Measurements from ENCODE around the gene DGCR2. TPM values are rescaled to one million over a fixed set of nuclear protein-coding genes. Genes with fewer than 3 reads are reported as not detected.

DGCR2 gene
- total and polyA plus RNA-seq, 10 of the 15 experiments (the other 5 are each of a cell fraction or from before 2014, with no cell fraction given), result 0.19 to 28.4 (median 16.0) TPM

DNA sequence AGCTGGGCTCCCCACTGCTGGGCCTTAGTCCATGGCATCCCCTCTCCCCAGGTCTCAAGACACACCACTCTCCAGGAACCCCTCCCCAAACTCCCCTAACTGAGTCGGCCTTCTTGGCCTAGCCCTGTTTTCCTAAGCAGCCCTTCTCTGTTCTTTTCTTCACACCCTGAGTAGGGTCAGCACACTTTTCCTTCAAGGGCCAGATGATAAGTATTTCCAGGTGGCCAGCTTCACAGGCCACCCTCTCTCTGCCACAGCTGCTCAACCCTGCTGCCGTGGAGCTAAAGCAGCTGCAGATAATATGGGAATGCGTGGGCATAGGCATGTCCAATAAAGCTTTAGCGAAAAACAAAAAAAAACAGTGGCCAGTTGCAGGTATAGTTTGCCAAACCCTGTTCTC is 24.1 kb downstream of the DGCR2 start (continued):
- TF ChIP-seq, protein P1, sequence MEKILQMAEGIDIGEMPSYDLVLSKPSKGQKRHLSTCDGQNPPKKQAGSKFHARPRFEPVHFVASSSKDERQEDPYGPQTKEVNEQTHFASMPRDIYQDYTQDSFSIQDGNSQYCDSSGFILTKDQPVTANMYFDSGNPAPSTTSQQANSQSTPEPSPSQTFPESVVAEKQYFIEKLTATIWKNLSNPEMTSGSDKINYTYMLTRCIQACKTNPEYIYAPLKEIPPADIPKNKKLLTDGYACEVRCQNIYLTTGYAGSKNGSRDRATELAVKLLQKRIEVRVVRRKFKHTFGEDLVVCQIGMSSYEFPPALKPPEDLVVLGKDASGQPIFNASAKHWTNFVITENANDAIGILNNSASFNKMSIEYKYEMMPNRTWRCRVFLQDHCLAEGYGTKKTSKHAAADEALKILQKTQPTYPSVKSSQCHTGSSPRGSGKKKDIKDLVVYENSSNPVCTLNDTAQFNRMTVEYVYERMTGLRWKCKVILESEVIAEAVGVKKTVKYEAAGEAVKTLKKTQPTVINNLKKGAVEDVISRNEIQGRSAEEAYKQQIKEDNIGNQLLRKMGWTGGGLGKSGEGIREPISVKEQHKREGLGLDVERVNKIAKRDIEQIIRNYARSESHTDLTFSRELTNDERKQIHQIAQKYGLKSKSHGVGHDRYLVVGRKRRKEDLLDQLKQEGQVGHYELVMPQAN (conservative IDR thresholded peaks at IDR 0.05), result no peak
- no peak for TF ChIP-seq MTA2 (IDR thresholded peaks at IDR 0.05; ENCODE audit: low read depth)
- no peak for TF ChIP-seq YBX1 (IDR thresholded peaks at IDR 0.05)
- no peak for TF ChIP-seq CBFB (IDR thresholded peaks at IDR 0.05; ENCODE audit: low read depth)
- TF ChIP-seq BHLHE40 (IDR thresholded peaks at IDR 0.05; ENCODE audit: borderline replicate concordance in 1 of 2, low read depth in 2 of 2, low read length in 1 of 2), result no peak
- no peak for TF ChIP-seq RUNX3 (IDR thresholded peaks at IDR 0.05; ENCODE audit: low read length)
- TF ChIP-seq NFYA (IDR thresholded peaks at IDR 0.05; ENCODE audit: borderline replicate concordance, low read depth, low read length), result no peak
- TF ChIP-seq NBN (IDR thresholded peaks at IDR 0.05), result no peak
- TF ChIP-seq, protein P2, sequence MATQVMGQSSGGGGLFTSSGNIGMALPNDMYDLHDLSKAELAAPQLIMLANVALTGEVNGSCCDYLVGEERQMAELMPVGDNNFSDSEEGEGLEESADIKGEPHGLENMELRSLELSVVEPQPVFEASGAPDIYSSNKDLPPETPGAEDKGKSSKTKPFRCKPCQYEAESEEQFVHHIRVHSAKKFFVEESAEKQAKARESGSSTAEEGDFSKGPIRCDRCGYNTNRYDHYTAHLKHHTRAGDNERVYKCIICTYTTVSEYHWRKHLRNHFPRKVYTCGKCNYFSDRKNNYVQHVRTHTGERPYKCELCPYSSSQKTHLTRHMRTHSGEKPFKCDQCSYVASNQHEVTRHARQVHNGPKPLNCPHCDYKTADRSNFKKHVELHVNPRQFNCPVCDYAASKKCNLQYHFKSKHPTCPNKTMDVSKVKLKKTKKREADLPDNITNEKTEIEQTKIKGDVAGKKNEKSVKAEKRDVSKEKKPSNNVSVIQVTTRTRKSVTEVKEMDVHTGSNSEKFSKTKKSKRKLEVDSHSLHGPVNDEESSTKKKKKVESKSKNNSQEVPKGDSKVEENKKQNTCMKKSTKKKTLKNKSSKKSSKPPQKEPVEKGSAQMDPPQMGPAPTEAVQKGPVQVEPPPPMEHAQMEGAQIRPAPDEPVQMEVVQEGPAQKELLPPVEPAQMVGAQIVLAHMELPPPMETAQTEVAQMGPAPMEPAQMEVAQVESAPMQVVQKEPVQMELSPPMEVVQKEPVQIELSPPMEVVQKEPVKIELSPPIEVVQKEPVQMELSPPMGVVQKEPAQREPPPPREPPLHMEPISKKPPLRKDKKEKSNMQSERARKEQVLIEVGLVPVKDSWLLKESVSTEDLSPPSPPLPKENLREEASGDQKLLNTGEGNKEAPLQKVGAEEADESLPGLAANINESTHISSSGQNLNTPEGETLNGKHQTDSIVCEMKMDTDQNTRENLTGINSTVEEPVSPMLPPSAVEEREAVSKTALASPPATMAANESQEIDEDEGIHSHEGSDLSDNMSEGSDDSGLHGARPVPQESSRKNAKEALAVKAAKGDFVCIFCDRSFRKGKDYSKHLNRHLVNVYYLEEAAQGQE (IDR thresholded peaks at IDR 0.05; ENCODE audit: low read depth, low read length), result no peak
- TF ChIP-seq, protein P3, sequence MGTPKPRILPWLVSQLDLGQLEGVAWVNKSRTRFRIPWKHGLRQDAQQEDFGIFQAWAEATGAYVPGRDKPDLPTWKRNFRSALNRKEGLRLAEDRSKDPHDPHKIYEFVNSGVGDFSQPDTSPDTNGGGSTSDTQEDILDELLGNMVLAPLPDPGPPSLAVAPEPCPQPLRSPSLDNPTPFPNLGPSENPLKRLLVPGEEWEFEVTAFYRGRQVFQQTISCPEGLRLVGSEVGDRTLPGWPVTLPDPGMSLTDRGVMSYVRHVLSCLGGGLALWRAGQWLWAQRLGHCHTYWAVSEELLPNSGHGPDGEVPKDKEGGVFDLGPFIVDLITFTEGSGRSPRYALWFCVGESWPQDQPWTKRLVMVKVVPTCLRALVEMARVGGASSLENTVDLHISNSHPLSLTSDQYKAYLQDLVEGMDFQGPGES (IDR thresholded peaks at IDR 0.05), result no peak
- TF ChIP-seq, protein P4, sequence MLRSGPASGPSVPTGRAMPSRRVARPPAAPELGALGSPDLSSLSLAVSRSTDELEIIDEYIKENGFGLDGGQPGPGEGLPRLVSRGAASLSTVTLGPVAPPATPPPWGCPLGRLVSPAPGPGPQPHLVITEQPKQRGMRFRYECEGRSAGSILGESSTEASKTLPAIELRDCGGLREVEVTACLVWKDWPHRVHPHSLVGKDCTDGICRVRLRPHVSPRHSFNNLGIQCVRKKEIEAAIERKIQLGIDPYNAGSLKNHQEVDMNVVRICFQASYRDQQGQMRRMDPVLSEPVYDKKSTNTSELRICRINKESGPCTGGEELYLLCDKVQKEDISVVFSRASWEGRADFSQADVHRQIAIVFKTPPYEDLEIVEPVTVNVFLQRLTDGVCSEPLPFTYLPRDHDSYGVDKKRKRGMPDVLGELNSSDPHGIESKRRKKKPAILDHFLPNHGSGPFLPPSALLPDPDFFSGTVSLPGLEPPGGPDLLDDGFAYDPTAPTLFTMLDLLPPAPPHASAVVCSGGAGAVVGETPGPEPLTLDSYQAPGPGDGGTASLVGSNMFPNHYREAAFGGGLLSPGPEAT (IDR thresholded peaks at IDR 0.05; ENCODE audit: low read depth), result no peak
